Muscle layer of duodenum (tissue), 2 donors: ENCODE data around the gene PTPRK.
"Not testable (repeated sequence)": the region's sequence is repeated elsewhere in the genome, so short reads cannot be mapped to it uniquely, and the experiment has no call there.

ENCODE experiments used
- H3K27ac ChIP-seq: one replicate; pipeline ENCODE4 v1.7.0; 2013; ENCODE audit warnings: mild to moderate bottlenecking, low read length
- H3K27me3 ChIP-seq: one replicate; pipeline ENCODE4 v1.7.0; 2013; ENCODE audit warnings: low read depth, mild to moderate bottlenecking, control low read depth, low read length
- H3K36me3 ChIP-seq, 2 donors: one replicate each; pipeline ENCODE4 v1.7.0; 2013; ENCODE audit warnings: low read length in 2 of 2, control low read depth in 1 of 2, mild to moderate bottlenecking in 1 of 2; ENCODE audit not compliant: insufficient read depth in 2 of 2, control insufficient read depth in 1 of 2
- H3K4me1 ChIP-seq, 2 donors: one replicate each; pipeline ENCODE4 v1.7.0; 2013; ENCODE audit warnings: low read length in 2 of 2, mild to moderate bottlenecking in 2 of 2, control low read depth in 1 of 2, moderate library complexity in 1 of 2; ENCODE audit not compliant: insufficient read depth in 2 of 2, control insufficient read depth in 1 of 2
- H3K4me3 ChIP-seq, 2 donors: one replicate each; pipeline ENCODE4 v1.7.0; 2013; ENCODE audit warnings: low read length in 2 of 2, low read depth in 1 of 2, mild to moderate bottlenecking in 1 of 2
- H3K9me3 ChIP-seq, 2 donors: one replicate each; pipeline ENCODE4 v1.7.0; 2013; ENCODE audit warnings: low read length in 2 of 2, control low read depth in 1 of 2, mild to moderate bottlenecking in 1 of 2; ENCODE audit not compliant: control insufficient read depth in 1 of 2
- donor health status: healthy.

The PTPRK gene

DNA sequence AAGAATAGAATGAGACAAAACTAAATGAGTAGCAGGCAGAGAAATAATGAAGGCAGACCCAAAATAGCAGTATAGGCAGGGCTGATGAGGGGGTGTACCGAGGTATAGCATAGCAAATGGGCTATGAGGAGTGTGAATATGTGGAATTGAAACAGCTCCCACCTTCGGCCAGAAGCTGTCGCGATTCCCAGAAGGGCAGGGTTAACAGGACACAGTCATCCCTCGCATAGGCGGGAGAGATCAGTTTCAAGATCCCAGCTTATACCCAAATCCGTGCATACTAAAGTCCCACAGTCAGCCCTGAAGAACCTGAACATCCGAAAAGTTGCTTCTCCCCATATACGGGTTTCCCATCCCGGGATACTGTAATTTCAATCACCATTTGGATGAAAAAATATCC, 82.7 kb downstream of the PTPRK start:
- H3K27me3 ChIP-seq = no peaks in the 10 kb centered on the region
- H3K4me3 ChIP-seq = no peak overlapping the region
- no peak overlapping the region for H3K27ac ChIP-seq
- no peaks in the 10 kb centered on the region for H3K36me3 ChIP-seq
- H3K4me1 ChIP-seq = peaks cover 0 to 2% of the 10 kb centered on the region in 2 donors
- no peaks in the 10 kb centered on the region for H3K9me3 ChIP-seq

DNA sequence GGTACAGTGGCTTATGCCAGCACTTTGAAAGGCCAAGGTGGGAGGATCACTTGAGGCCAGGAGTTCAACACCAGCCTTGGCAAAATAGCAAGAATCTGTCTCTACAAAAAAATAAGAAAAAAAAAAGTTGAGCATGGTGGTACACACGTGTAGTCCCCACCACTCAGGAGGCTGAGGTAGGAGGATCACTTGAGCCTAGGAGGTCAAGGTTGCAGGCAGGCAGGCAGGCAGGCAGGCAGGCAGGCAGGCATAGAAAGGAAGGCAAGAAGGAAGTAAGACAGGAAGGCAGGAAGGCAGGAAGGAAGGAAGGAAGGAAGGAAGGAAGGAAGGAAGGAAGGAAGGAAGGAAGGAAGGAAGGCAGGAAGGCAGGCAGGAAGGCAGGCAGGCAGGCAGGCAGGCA, 85.6 kb downstream of the PTPRK start:
- not testable (repeated sequence) for H3K36me3 ChIP-seq, H3K27ac ChIP-seq, H3K4me1 ChIP-seq, H3K9me3 ChIP-seq, H3K27me3 ChIP-seq, H3K4me3 ChIP-seq

DNA sequence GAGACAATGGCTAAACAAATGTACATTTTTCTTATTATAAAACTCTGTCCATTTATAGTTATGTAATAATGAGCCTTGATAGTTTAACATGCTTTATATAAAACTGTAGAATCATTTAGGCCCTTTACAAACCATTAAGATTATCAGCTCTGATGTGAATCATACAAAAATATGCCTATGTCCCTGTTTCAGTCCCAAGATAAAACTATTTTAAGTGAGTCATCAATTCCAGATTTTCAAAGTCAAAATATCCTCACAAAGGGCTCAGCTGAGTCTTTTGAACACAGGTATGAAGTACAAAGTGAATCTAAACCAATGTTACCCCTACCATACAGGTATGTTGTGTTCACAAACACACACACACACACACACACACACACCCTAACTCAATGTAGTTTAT, 88.0 kb downstream of the PTPRK start:
- H3K27me3 ChIP-seq = no peaks in the 10 kb centered on the region
- no peak overlapping the region for H3K27ac ChIP-seq
- H3K36me3 ChIP-seq = no peaks in the 10 kb centered on the region
- H3K9me3 ChIP-seq = no peaks in the 10 kb centered on the region
- peaks cover 0 to 3% of the 10 kb centered on the region in 2 donors for H3K4me1 ChIP-seq
- no peak overlapping the region for H3K4me3 ChIP-seq

DNA sequence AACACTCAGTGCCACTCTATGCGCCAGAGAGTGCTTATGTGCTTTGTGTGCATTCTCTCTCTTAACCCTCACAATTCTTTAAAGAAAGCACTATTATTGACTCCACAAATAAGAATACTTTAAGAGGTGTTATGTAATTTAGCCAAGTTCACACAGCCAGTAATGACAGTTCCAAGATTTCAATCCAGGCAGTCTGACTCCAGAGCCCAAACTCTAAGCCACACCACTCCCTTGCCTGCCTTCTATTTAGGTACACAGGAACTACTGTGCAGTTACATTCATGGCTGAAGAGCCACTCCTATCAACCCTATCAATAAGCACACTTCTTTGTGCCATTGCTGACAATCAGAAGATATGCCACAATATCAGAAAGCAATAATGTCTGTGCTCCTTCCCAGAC, 93.3 kb downstream of the PTPRK start:
- Histone ChIP-seq H3K4me3 (no peak overlapping the region), H3K4me1 (peaks cover 0 to 8% of the 10 kb centered on the region in 2 donors), H3K27me3 (no peaks in the 10 kb centered on the region), H3K36me3 (no peaks in the 10 kb centered on the region), H3K27ac (no peak overlapping the region), H3K9me3 (no peaks in the 10 kb centered on the region)

DNA sequence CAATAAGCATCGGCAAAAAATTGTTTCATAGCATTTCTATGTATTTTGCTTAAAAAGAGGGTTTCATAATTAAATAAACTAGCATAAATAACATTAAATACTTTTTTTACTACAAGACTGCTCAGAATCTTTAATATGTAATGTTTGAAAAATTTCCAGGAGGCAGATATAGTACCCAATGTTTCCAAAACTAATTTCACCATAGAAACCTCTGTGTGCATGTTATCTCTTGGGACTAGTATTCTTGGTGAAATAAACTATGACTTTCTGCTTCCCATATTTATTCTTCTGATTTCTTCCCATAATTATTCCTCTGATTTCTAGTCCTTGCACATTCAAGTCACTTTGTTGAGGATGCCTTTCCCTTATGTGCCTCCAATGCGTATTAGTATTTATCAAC, 94.5 kb downstream of the PTPRK start:
- Histone ChIP-seq H3K36me3 (no peaks in the 10 kb centered on the region), H3K4me3 (no peak overlapping the region), H3K27me3 (no peaks in the 10 kb centered on the region), H3K4me1 (peaks cover 0 to 7% of the 10 kb centered on the region in 2 donors), H3K9me3 (no peaks in the 10 kb centered on the region), H3K27ac (no peak overlapping the region)

DNA sequence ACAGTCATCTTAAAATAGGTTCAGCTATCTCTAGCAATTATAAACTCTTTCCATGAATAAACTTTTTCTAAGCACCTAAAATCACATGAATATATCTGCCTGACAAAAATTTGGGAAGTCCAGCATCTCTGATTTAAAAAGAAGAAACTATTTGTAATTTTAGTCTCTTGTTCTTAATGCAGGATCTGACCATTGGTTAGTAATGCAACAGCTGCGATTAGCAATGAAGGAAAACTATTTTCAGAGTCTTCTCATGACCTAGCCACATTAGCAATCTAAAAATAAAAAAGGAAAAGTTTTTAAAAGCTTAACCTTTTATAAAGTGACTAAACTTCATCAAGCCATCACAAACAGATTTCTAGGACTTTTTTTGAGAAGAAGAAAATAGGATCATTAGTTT, 97.5 kb downstream of the PTPRK start:
- Histone ChIP-seq H3K36me3 (no peaks in the 10 kb centered on the region), H3K27me3 (no peaks in the 10 kb centered on the region), H3K4me1 (peaks cover 0 to 7% of the 10 kb centered on the region in 2 donors), H3K27ac (no peak overlapping the region), H3K4me3 (no peak overlapping the region), H3K9me3 (no peaks in the 10 kb centered on the region)

DNA sequence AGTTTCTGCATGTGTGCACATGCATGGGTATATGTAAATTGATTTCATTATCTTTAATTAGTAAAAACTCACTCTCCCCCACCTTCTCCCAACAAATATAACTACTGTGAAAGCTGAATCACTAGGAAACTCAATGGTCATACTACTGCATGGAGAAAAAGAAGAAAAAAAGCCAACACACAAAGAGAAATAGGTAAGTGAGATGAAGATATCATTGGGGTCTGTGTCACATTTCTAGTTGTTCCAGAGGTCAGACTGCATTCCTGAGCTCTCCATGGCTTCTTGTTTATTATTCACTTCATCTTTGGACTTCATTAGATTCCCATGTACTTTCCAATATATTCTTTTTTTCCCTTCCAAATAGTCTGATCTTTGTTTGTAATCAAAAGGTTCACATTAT, 98.2 kb downstream of the PTPRK start:
- no peak overlapping the region for H3K27ac ChIP-seq

DNA sequence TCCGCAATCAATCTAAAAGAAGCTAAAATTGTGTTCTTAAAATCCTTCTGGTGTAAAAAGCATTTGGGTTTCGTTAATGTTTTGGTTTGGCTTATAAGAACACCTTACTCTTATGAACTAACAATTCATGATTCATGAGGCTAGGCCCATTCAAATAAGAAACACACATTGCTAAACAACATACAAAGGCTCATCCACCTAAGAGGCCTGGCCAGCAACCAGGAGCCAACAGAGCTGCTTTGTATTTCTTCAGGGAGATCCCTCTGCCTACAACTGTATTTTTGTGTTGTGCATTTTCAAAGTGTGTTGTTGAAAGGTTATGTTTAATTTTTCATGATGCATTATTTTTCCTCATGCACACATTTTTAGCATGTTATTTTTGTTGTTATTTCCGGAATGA, 98.6 kb downstream of the PTPRK start:
- H3K9me3 ChIP-seq = no peaks in the 10 kb centered on the region
- no peak overlapping the region for H3K27ac ChIP-seq
- H3K36me3 ChIP-seq = no peaks in the 10 kb centered on the region
- no peak overlapping the region for H3K4me3 ChIP-seq
- H3K27me3 ChIP-seq = no peaks in the 10 kb centered on the region
- peaks cover 0 to 7% of the 10 kb centered on the region in 2 donors for H3K4me1 ChIP-seq

More for the DNA sequence above, 98.2 kb downstream of the PTPRK start:
- Histone ChIP-seq H3K27me3 (no peaks in the 10 kb centered on the region), H3K36me3 (no peaks in the 10 kb centered on the region), H3K4me3 (no peak overlapping the region), H3K4me1 (peaks cover 0 to 7% of the 10 kb centered on the region in 2 donors), H3K9me3 (no peaks in the 10 kb centered on the region)

DNA sequence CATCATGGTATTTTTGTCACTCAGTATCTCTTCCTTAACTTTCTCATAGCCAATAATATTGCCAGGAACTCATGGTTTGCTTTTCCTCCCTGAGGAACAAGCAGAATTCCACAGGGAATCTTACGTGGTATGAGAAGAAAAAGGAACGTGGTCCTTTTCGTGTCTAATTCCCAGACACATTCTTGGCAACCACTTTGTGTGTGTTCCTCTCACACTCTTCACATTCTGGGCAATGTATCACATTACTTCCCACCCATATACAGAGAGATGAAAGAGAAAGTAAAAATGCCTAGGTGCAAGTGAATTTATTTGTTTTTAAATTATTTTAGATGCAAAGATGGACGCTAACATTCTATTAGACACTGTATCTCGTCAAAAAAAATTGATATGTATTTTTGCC, 102.7 kb downstream of the PTPRK start:
- no peak overlapping the region for H3K4me3 ChIP-seq
- H3K9me3 ChIP-seq = no peaks in the 10 kb centered on the region
- no peaks in the 10 kb centered on the region for H3K27me3 ChIP-seq
- no peaks in the 10 kb centered on the region for H3K36me3 ChIP-seq
- H3K27ac ChIP-seq = no peak overlapping the region
- H3K4me1 ChIP-seq = no peaks in the 10 kb centered on the region

DNA sequence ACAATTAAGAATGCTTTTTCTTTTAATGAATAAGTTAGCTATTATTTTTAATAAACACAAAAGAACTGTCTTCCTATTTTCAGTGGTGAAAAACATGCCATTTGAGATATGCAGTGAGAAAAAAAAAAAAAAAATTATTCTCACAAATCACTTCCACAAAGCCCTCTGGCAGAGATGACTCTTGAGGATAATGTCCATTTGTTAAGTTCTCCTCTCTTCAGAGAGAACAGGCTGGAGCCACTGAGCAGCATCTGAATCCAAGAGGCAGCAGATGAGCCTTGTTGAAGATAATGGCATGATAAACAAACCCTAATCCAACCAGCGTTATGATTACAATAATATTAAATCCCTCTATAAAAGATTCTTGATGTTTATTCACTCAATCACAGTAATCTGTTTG, 105.0 kb downstream of the PTPRK start:
- H3K27me3 ChIP-seq = no peaks in the 10 kb centered on the region
- no peak overlapping the region for H3K4me3 ChIP-seq
- no peak overlapping the region for H3K27ac ChIP-seq
- H3K9me3 ChIP-seq = no peaks in the 10 kb centered on the region
- no peaks in the 10 kb centered on the region for H3K36me3 ChIP-seq
- no peaks in the 10 kb centered on the region for H3K4me1 ChIP-seq

DNA sequence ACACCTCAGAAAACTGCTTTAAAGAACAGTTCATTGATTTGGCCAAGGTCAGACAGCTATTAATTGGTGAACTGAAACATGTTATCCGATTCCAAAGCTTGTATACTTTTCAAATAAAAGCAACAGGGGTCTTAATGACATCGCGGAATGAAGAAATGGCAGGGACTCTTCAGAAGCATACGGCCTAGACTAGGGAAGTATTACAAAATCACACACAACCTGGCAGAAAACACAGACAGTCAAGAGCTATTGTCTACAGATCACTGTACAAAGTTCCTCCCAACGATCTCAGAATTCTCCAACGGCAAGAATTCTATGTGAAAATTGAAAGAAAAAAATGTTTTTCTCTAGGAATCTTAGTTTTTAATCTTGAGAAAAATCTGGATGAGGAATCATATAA, 105.5 kb downstream of the PTPRK start:
- no peaks in the 10 kb centered on the region for H3K27me3 ChIP-seq
- H3K36me3 ChIP-seq = no peaks in the 10 kb centered on the region
- no peak overlapping the region for H3K27ac ChIP-seq
- no peaks in the 10 kb centered on the region for H3K9me3 ChIP-seq
- H3K4me1 ChIP-seq = no peaks in the 10 kb centered on the region
- no peak overlapping the region for H3K4me3 ChIP-seq

DNA sequence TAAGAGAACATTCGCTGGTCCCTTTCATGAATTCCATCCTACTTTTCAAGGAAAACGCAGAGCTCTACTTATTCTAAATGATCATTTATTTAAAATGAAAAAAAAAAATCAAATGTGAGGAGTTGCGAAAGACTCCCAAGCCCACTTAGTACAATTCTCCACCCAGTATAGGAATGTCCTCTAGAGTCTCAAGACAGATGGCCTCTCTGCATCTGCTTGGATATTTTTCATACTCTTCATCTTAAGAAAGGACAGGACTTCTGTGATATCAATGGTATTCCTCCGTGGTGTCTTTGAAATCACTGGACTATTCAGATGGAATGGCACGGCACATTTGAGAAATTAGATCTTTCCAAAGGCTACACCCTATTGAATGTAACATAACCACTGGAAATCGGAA, 107.1 kb downstream of the PTPRK start:
- Histone ChIP-seq H3K27ac (no peak overlapping the region), H3K27me3 (no peaks in the 10 kb centered on the region), H3K9me3 (no peaks in the 10 kb centered on the region), H3K36me3 (no peaks in the 10 kb centered on the region), H3K4me1 (no peaks in the 10 kb centered on the region), H3K4me3 (no peak overlapping the region)
